IMR-90 (cell line): Measurements from ENCODE around the gene SPATA12. TPM values are rescaled to one million over a fixed set of nuclear protein-coding genes. Genes with fewer than 3 reads are reported as not detected.

Source experiments
- ATAC-seq: fragments of 200-7000 bp; cut with Tn5 transposase; 2 replicates; pipeline ENCODE4 v1.9.1; 2020; ENCODE audit warnings: low read depth, mild to moderate bottlenecking, moderate library complexity
- BruUV-seq: library from RNA; stranded (reverse); fragments of 400-500 nt; replicated peaks from 2 replicates; lab custom pipeline; 2021; lab: Mats Ljungman, UMichigan
- CTCF ChIA-PET: fragments of 300-600 bp; formaldehyde crosslinking; extraction: SDS; loops from one replicate; lab custom pipeline; 2021; ENCODE audit warnings: antibody characterized with exemption; lab: Yijun Ruan, JAX
- POLR2A ChIA-PET: fragments of 300-600 bp; sonication (Branson Sonifier 250); formaldehyde crosslinking; loops from one replicate; lab custom pipeline; 2022; ENCODE audit warnings: antibody characterized with exemption; ENCODE audit not compliant: unreplicated experiment; lab: Charles Lee
- DNase-seq: peaks from one replicate; pipeline ENCODE4 v3.0.0; 2013
- H2AFZ ChIP-seq: replicated peaks from 2 replicates; pipeline ENCODE3; 2013; ENCODE audit warnings: low read length, mild to moderate bottlenecking; ENCODE audit not compliant: poor library complexity
- H2AK5ac ChIP-seq: 2 replicates; pipeline ENCODE4 v1.6.1; 2013; ENCODE audit warnings: low read depth, low read length, inconsistent platforms
- H2AK9ac ChIP-seq: replicated peaks from 2 replicates; pipeline ENCODE3; 2013; ENCODE audit warnings: mild to moderate bottlenecking, low read depth, low read length, moderate library complexity; ENCODE audit not compliant: poor library complexity
- H2BK120ac ChIP-seq: 2 replicates; pipeline ENCODE4 v1.6.1; 2013; ENCODE audit warnings: low read depth, low read length, inconsistent platforms
- H2BK15ac ChIP-seq: 3 replicates; pipeline ENCODE4 v1.6.1; 2013; ENCODE audit warnings: low read depth, low read length, inconsistent platforms
- H2BK20ac ChIP-seq: 2 replicates; pipeline ENCODE4 v1.6.1; 2013; ENCODE audit warnings: low read depth, mild to moderate bottlenecking, inconsistent platforms, low read length, moderate library complexity
- H2BK5ac ChIP-seq: 2 replicates; pipeline ENCODE4 v1.6.1; 2013; ENCODE audit warnings: mild to moderate bottlenecking, low read depth, low read length, inconsistent platforms; ENCODE audit not compliant: poor library complexity, severe bottlenecking
- H3K14ac ChIP-seq: replicated peaks from 2 replicates; pipeline ENCODE4 v1.6.1; 2013; ENCODE audit warnings: low read depth, low read length, inconsistent platforms
- H3K18ac ChIP-seq: 2 replicates; pipeline ENCODE4 v1.6.1; 2013; ENCODE audit warnings: low read depth, low read length, control low read depth
- H3K23ac ChIP-seq: 2 replicates; pipeline ENCODE4 v1.6.1; 2013; ENCODE audit warnings: low read depth, low read length, inconsistent platforms
- H3K27ac ChIP-seq: 2 replicates; pipeline ENCODE4 v1.5.1; 2013; ENCODE audit warnings: mild to moderate bottlenecking, control low read depth, low read length; ENCODE audit not compliant: insufficient read depth
- H3K27me3 ChIP-seq: 2 replicates; pipeline ENCODE4 v1.6.1; 2013; ENCODE audit warnings: low read length; ENCODE audit not compliant: control insufficient read depth, insufficient read depth
- H3K36me3 ChIP-seq: 2 replicates; pipeline ENCODE4 v1.6.1; 2013; ENCODE audit warnings: low read length, mixed read lengths; ENCODE audit not compliant: control insufficient read depth, insufficient read depth
- H3K4ac ChIP-seq: 2 replicates; pipeline ENCODE4 v1.6.1; 2013; ENCODE audit warnings: low read depth, low read length, inconsistent platforms
- H3K4me1 ChIP-seq: 2 replicates; pipeline ENCODE4 v1.6.1; 2013; ENCODE audit warnings: low read length, mixed read lengths; ENCODE audit not compliant: control insufficient read depth, insufficient read depth
- H3K4me2 ChIP-seq: 2 replicates; pipeline ENCODE4 v1.6.1; 2013; ENCODE audit warnings: low read depth, mild to moderate bottlenecking, control low read depth, low read length, moderate library complexity
- H3K4me3 ChIP-seq: 2 replicates; pipeline ENCODE4 v1.5.1; 2013; ENCODE audit warnings: low read depth, mild to moderate bottlenecking, control low read depth, low read length, moderate library complexity; ENCODE audit not compliant: insufficient read depth
- H3K56ac ChIP-seq: 2 replicates; pipeline ENCODE4 v1.6.1; 2013; ENCODE audit warnings: low read length, inconsistent platforms; ENCODE audit not compliant: insufficient read depth; ENCODE audit errors: extremely low read depth
- H3K79me1 ChIP-seq, 2 experiments: 2 replicates each; pipeline ENCODE4 v1.6.1; 2013; ENCODE audit warnings: low read length in 2 of 2, inconsistent platforms in 1 of 2, low read depth in 1 of 2
- H3K9ac ChIP-seq: 2 replicates; pipeline ENCODE4 v1.6.1; 2013; ENCODE audit warnings: low read depth, low read length, control low read depth
- H3K9me1 ChIP-seq: 2 replicates; pipeline ENCODE4 v1.6.1; 2013; ENCODE audit warnings: low read length, inconsistent platforms; ENCODE audit not compliant: insufficient read depth
- H3K9me3 ChIP-seq: 2 replicates; pipeline ENCODE4 v1.6.1; 2013; ENCODE audit warnings: low read length; ENCODE audit not compliant: control insufficient read depth, insufficient read depth
- H4K20me1 ChIP-seq: 2 replicates; pipeline ENCODE4 v1.6.1; 2013; ENCODE audit warnings: low read length, inconsistent platforms; ENCODE audit not compliant: insufficient read depth
- H4K5ac ChIP-seq: 2 replicates; pipeline ENCODE4 v1.6.1; 2013; ENCODE audit warnings: mild to moderate bottlenecking, low read depth, low read length, control low read depth
- H4K8ac ChIP-seq, 2 experiments: 2 replicates each; pipeline ENCODE4 v1.6.1; 2013; ENCODE audit warnings: low read depth in 2 of 2, low read length in 2 of 2, control low read depth in 1 of 2, inconsistent platforms in 1 of 2
- H4K91ac ChIP-seq: 2 replicates; pipeline ENCODE4 v1.6.1; 2013; ENCODE audit warnings: low read depth, low read length, inconsistent platforms; ENCODE audit not compliant: insufficient read depth
- BHLHE40 ChIP-seq: fragments of 150-350 bp; IDR thresholded peaks from 2 replicates; pipeline ENCODE4 v1.6.1; 2016; ENCODE audit warnings: mild to moderate bottlenecking, low read depth, low read length
- CEBPB ChIP-seq: IDR thresholded peaks from 2 replicates; pipeline ENCODE4 v1.6.1; 2012; ENCODE audit warnings: low read depth, low read length, improper control_type of control experiment
- CHD1 ChIP-seq: IDR thresholded peaks from 2 replicates; pipeline ENCODE4 v1.6.1; 2012; ENCODE audit warnings: low read depth, low read length, improper control_type of control experiment
- CTCF ChIP-seq: conservative IDR thresholded peaks from 2 replicates; pipeline ENCODE4 v1.5.1; 2012; ENCODE audit warnings: mild to moderate bottlenecking, low read depth, low read length, improper control_type of control experiment
- ELK1 ChIP-seq: fragments of 150-350 bp; IDR thresholded peaks from 2 replicates; pipeline ENCODE4 v1.6.1; 2016; ENCODE audit warnings: low read depth, mild to moderate bottlenecking, low read length, moderate library complexity, borderline replicate concordance
- FOS ChIP-seq: fragments of 150-350 bp; IDR thresholded peaks from 2 replicates; pipeline ENCODE4 v1.6.1; 2016; ENCODE audit warnings: low read depth, low read length
- MAFK ChIP-seq: IDR thresholded peaks from 2 replicates; pipeline ENCODE4 v1.6.1; 2012; ENCODE audit warnings: low read depth, low read length, improper control_type of control experiment
- MAZ ChIP-seq: IDR thresholded peaks from 2 replicates; pipeline ENCODE4 v1.6.1; 2012; ENCODE audit warnings: low read depth, mild to moderate bottlenecking, low read length, improper control_type of control experiment, moderate library complexity, borderline replicate concordance
- MXI1 ChIP-seq: IDR thresholded peaks from 2 replicates; pipeline ENCODE4 v1.6.1; 2012; ENCODE audit warnings: low read depth, mild to moderate bottlenecking, low read length, moderate library complexity, borderline replicate concordance
- NFE2L2 ChIP-seq: fragments of 150-350 bp; IDR thresholded peaks from 2 replicates; pipeline ENCODE4 v1.6.1; 2016; ENCODE audit warnings: low read depth, mild to moderate bottlenecking, low read length
- POLR2A ChIP-seq: IDR thresholded peaks from 2 replicates; pipeline ENCODE4 v1.6.1; 2012; ENCODE audit warnings: mild to moderate bottlenecking, low read depth, low read length
- RAD21 ChIP-seq: IDR thresholded peaks from 2 replicates; pipeline ENCODE4 v1.6.1; 2012; ENCODE audit warnings: low read length, improper control_type of control experiment
- RCOR1 ChIP-seq: IDR thresholded peaks from 2 replicates; pipeline ENCODE4 v1.6.1; 2012; ENCODE audit warnings: mild to moderate bottlenecking, low read length, improper control_type of control experiment; ENCODE audit not compliant: insufficient replicate concordance
- RFX5 ChIP-seq: IDR thresholded peaks from 2 replicates; pipeline ENCODE4 v1.8.0; 2012; ENCODE audit warnings: low read depth, mild to moderate bottlenecking, low read length, moderate library complexity
- SMC3 ChIP-seq: fragments of 150-350 bp; IDR thresholded peaks from 2 replicates; pipeline ENCODE4 v1.6.1; 2016; ENCODE audit warnings: low read depth, mild to moderate bottlenecking, antibody characterized with exemption, low read length, moderate library complexity
- USF2 ChIP-seq: fragments of 150-350 bp; IDR thresholded peaks from 2 replicates; pipeline ENCODE4 v1.6.1; 2017; ENCODE audit warnings: mild to moderate bottlenecking, antibody characterized with exemption, low read length, low read depth
- WGBS, 2 experiments: methylation state at CpG; one replicate each; pipeline versions ENCODE4 v1.1.5 to v1.1.7; 2013; ENCODE audit warnings: missing lambda C conversion rate in 2 of 2; ENCODE audit not compliant: insufficient read length in 1 of 2; ENCODE audit errors: extremely low coverage in 2 of 2; 5-methylcytosine and 5-hydroxymethylcytosine counted together
- dilution Hi-C: fragments of 300-500 bp; cut with HindIII; formaldehyde crosslinking; loops from one replicate; pipeline ENCODE4 v1.14.3; 2018; ENCODE audit warnings: low sequenced_read_pairs; ENCODE audit not compliant: unreplicated experiment
- in situ Hi-C: fragments of 300-500 bp; cut with MboI; formaldehyde crosslinking; loops from 3 replicates; pipeline ENCODE4 v1.14.3; 2019; ENCODE audit warnings: low sequenced_read_pairs, inconsistent platforms, mixed read lengths
- intact Hi-C: fragments of 100-400 bp; cut with micrococcal nuclease; formaldehyde crosslinking; loops from 2 replicates; pipeline ENCODE4 v1.10.0; 2022
- polyA plus RNA-seq, 3 experiments: library from polyadenylated mRNA; depleted of rRNA; stranded (reverse); fragments of >200 nt; gene quantifications; 2 replicates each; pipeline ENCODE4 v1.2.3, GENCODE V29; 2012; ENCODE audit warnings: low replicate concordance in 1 of 3
- total RNA-seq: library from RNA; depleted of rRNA; stranded (reverse); fragments of >200 nt; gene quantifications from 2 replicates; pipeline ENCODE4 v1.2.3, GENCODE V29; 2012

The SPATA12 gene
- total and polyA plus RNA-seq, 2 of the 4 experiments (the other 2 are of a cell fraction) = under 0.01 TPM; not detected in 1

GRCh38 chr3:57110214-57110613, 49.8 kb downstream of the SPATA12 start:
- WGBS, 2 experiments = 100% methylated on average over 1 of the region's 4 CpGs; no CpG with 5 or more reads in 1 of the 2 experiments
- Histone ChIP-seq H3K36me3 (no peaks in the 10 kb centered on the region), H3K14ac (no peak overlapping the region), H3K9me3 (no peaks in the 10 kb centered on the region), H3K4me1 (no peaks in the 10 kb centered on the region), H3K27me3 (no peaks in the 10 kb centered on the region; the same call in 1 of the 2 replicates), H4K8ac (no peak overlapping the region), H2BK120ac (no peak overlapping the region), H3K4me3 (no peak overlapping the region), H2AK5ac (no peak overlapping the region), H3K23ac (no peak overlapping the region), H2BK20ac (no peak overlapping the region), H3K4ac (no peak overlapping the region), H4K20me1 (no peaks in the 10 kb centered on the region), H3K9ac (no peak overlapping the region), H2AK9ac (no peak overlapping the region), H2BK5ac (no peak overlapping the region), H3K4me2 (no peak overlapping the region), H3K27ac (no peak overlapping the region), H4K5ac (no peak overlapping the region), H2AFZ (no peak overlapping the region), H3K9me1 (no peaks in the 10 kb centered on the region), H4K91ac (no peak overlapping the region), H3K18ac (no peak overlapping the region), H2BK15ac (no peak overlapping the region), H3K56ac (no peak overlapping the region), H3K79me1 (no peaks in the 10 kb centered on the region)
- dilution Hi-C loops (no loop called here), intact Hi-C loops (no loop called here), in situ Hi-C loops (no loop called here)
- ChIA-PET CTCF (interaction anchor here (2.5 kb wide), 1 partner anchor 9 kb away, joined by 8 read pairs; no protein-coding TSS in a partner anchor), POLR2A (no interaction called here)
- ATAC-seq (no peak), DNase-seq (no peak)
- TF ChIP-seq RAD21 = no peak
- no peak for TF ChIP-seq POLR2A
- no peak for TF ChIP-seq MXI1
- no peak for TF ChIP-seq RCOR1
- TF ChIP-seq MAFK = no peak
- TF ChIP-seq CEBPB = no peak
- no peak for TF ChIP-seq SMC3
- TF ChIP-seq CHD1 = no peak
- TF ChIP-seq USF2 = no peak
- TF ChIP-seq FOS = no peak
- no peak for TF ChIP-seq MAZ
- no peak for TF ChIP-seq RFX5
- no peak for TF ChIP-seq ELK1
- no peak for TF ChIP-seq NFE2L2
- no peak for TF ChIP-seq CTCF
- no peak for TF ChIP-seq BHLHE40
- no TSS peak for BruUV-seq
